ENCODE results near the gene PRKCG.
"Not testable (repeated sequence)": the region's sequence is repeated elsewhere in the genome, so short reads cannot be mapped to it uniquely, and the experiment has no call there.

PRKCG gene

GRCh38 chr19:53881482-53882390, at the start of gene PRKCG:
Gene PRKCG (plus strand): TSS chr19:53882197. CDS start chr19:53882495, 298 bp downstream.
- DNase-seq: no peak

DNA sequence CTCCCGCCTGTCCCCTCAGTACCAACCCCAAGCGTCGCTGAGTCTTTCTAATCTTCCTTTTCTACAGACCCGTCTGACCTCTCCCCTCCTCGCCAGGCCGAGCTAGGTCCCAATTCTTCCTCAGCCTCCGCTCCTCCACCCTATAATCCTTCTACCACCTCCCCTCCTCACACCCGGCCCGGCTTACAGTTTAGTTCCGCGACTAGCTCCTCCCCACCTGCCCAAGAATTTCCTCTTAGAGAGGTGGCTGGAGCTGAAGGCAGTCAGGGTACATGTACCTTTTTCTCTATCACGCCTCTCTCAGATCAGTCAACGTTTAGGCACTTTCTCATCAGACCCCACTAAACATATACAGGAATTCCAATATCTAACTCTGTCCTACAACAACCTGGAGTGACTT, 49.1 kb upstream of the PRKCG start:
- not testable (repeated sequence) for DNase-seq

GRCh38 chr19:53838446-53838845, 43.6 kb upstream of the PRKCG start:
- not testable (repeated sequence) for DNase-seq

GRCh38 chr19:53840241-53840640, 41.8 kb upstream of the PRKCG start:
- DNase-seq: not testable (repeated sequence)

GRCh38 chr19:53840914-53841313, 41.1 kb upstream of the PRKCG start:
- DNase-seq: not testable (repeated sequence)

DNA sequence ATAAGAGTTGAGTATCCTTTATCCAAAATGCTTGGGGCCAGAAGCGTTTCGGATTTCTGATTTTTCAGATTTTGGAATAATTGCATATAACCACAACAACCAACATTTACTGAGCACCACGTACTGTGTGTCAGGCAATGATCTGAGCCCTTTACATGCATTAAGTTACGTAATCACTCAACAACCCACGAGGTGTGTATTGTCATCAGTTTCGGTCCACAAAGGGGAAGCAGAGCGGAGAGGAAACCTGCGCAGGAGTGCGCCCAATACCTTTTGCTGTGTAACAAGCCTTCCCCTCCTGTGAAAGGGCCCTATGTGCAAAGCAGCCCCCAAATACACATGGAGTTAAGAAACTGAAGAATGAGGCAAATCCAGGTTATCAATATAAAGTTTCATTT, 37.1 kb upstream of the PRKCG start:
- DNase-seq: no peak

DNA sequence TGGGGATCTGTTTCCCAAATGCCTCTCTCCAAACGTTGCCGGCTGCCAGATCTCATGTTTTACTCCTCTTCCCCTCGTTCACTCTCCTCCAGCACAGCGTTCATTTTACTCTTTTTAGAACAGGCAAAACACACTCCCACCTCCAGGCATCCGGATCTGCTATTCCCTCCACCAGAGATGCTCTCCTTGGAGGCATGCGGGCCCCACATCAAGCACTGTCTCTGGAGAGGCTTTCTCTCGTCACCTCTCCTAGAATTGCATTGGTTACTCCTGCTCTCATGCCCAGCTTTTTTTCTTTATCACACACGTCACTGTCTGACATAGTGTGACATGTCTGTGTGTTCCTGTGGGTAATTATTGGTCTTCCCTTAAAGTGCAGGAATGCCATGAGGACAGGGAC, 34.4 kb upstream of the PRKCG start:
- DNase-seq: no peak

GRCh38 chr19:53849237-53849676, 32.7 kb upstream of the PRKCG start:
- no peak for DNase-seq

DNA sequence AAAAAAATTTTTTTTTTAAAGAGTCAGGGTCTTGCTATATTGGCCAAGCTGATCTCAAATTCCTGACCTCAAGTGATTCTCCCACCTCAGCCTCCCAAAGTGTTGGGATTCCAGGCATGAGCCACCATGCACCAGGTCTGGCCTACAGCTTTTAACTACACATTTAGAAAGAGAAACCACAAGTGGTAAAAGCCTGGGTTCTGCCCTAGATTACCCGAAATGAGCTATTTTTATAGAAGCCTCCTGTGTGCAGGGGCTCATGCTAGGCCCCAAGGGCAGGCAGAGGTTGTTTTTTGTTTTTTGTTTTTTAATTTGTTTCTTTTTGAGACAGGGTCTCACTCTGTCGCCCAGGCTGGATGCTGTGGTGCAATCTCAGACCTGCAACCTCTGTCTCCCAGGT, 28.3 kb upstream of the PRKCG start:
- DNase-seq: no peak

DNA sequence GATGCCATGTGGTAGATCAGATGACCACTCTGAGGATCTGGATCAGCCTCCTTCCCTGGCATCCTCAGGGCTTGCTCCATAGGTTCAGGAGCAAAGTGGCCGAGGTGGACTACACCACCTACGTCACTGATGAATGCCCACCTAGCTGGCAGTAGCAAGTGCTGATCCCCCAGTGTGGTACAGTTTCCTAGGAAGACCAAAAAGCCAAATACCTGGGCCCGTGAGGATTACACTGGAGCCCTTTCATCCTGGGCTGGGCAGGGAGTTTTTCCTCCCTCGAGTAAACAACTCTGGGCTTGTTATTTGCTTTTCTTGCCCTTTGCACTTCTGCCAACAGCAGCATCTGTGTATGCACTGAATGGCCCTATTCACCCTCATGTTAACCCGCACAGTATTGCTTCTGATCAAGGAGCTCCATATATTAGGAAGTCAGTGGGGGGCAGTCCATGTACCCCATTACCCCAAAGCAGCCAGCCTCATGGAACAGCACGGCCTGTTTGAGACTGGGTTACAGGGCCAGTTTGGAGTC, 17.6 kb upstream of the PRKCG start:
- peak; percentile 56 for DNase-seq

DNA sequence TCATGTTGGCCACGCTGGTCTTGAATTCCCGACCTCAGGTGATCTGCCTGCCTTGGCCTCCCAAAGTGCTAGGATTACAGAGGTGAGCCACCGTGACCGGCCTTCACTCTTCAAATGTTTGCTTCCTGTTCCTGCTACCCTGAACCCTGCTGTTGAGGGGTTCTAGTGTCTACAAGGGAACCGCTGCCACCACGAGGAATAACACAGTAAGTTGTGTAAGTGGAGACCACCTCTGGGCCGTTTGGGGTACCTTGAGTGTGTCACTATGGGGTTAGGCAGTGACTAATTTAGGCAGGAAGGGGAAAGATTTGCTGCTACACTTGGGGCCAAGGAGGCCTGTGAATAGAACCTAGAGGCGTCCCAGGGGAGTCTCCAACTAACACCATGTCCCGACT, 16.5 kb upstream of the PRKCG start:
- DNase-seq: no peak

DNA sequence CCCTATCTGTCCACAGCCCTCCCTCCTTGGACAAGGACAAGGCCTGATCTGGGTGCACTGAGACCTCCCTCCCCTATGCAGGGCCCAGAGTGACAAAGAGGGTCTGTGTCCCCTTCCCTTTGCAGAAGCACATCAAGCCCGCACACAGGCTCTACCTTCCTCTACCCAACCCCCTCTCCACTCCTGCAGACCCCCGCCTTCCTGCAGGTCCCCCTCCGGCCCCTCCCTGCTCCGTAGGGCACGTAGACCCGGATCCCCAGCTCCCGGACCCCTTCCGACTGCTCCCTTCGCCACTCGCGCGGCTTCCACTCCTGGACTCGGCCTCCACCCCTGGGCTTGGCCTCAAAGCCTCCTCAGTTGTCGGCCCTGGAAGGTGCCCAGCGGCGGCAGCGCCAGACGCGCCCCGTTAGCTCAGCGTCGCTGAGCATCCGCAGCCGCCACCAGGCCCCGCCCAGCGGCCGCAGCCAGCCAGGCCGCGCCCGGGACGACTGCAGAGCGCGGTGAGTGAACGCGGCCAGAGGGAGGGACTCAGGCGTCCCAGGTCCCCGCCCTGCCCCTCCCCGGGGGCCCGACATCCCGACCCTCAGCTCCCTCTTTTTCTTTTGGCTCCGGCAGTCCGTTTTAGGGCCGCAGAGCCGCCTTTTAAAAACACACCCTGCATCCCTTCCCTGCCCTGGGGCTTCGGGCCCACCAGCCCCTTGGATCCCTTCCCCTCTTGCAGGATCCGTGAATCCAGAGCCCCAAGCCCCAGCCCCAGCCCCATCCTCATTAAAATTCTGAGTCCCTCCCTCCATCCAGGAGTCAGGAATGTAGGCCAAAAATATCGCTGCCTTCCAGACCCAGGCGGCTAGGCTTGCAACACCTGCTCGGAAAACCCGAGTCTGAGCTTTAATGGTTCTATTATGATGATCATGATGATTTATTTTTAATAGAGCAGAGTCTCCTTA, 15.8 kb upstream of the PRKCG start:
- no peak for DNase-seq

DNA sequence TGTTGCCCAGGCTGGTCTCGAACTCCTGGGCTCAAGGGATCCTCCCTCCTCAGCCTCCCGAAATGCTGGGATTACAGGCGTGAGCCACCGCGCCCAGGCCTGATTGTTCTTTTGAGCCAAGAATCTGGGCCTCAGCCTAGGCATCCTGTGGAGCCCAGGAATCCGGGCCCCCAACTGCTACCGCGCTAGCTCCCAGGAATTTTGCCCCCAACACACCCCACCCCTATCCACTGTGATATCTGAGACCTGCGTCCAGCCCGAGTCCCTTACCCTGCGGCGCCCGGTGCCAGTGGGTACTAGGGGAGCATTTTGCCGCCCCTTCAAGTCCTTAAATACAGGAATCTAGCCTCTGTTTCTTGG, 15.2 kb upstream of the PRKCG start:
- DNase-seq: no peak

- peak; percentile 92 for DNase-seq
Observed at GRCh38 chr19:53867225-53868090, 14.5 kb upstream of the PRKCG start, which contains the start of gene MYADM. Gene MYADM (plus strand): TSS chr19:53867883. CDS start chr19:53873530, 5,647 bp downstream.

GRCh38 chr19:53868091-53868891, 13.7 kb upstream of the PRKCG start:
- DNase-seq: peak; percentile 21

GRCh38 chr19:53868892-53869804, 12.8 kb upstream of the PRKCG start:
- peak; percentile 79 for DNase-seq

GRCh38 chr19:53869805-53870484, 12.1 kb upstream of the PRKCG start:
- not testable (repeated sequence) for DNase-seq

DNA sequence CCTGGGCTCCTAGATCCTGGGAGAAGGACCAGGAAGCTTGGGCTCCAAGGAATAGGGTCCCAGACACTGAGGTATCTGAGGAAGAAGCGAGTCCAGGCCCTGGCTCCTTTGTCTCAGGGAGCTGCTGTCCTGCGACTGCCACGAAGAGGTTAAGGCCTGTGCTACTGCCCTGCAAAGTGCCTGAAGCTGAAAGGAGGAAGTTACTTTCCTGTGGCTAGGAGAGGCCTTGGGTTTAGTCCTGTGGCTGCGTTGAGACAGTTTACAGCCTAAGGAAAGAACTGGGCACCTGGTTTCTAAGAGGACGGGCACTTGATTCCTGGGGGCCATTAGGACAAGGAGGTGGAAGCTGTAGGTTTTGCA, 11.5 kb upstream of the PRKCG start:
- no peak for DNase-seq

DNA sequence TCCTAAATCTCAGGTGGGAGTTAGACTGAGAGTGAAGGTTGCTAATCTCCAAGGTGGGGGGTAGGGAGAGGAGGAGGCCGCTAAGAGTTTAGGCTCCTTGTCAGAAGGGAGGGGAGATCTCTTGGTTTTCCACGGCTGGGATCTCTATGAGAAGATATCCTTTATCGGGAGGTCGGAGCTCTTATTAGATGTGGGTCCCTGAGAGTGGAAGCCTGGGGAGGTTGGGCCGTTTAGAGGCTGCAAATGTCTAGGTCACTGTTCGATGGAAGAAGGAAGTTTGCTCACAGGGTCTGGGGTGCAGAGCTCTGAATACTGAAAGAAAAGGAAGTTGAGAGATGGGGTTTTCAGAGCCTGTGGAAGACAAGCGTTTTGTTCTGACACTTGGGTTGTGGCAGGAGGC, 10.5 kb upstream of the PRKCG start:
- no peak for DNase-seq

DNA sequence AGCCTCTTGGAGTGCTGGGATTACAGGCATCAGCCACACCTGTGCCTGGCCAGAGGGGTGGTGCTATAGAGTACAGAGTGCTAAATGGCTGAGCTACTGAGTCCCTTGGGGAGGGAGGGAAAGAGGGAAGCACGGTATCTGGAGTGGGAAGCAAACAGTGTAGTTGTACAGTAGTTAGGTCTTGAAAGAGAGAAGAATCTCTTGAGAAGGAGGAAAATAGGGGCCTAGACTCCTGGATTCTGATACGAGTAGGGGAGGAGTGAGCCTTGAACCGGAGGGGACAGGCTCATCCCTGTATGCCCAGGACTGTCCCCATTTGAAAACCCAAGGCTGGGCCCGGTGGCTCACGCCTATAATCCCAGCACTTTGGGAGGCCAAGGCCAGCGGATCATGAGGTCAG, 9.2 kb upstream of the PRKCG start:
- DNase-seq: no peak

Measured in NCI-H2029 (cell line).